ENCODE data around the gene AXL.
"Not testable (repeated sequence)": the region's sequence is repeated elsewhere in the genome, so short reads cannot be mapped to it uniquely, and the experiment has no call there.

Gene AXL

GRCh38 chr19:41206926-41207750, 11.9 kb upstream of the AXL start:
- DNase-seq = no peak

GRCh38 chr19:41214161-41214560, 4.9 kb upstream of the AXL start:
- DNase-seq = no peak

GRCh38 chr19:41217741-41218140, 1.3 kb upstream of the AXL start:
- no peak for DNase-seq

- DNase-seq = no peak
Measured at GRCh38 chr19:41218249-41218614, 791 bp upstream of the AXL start.

GRCh38 chr19:41219924-41220567, 1.0 kb downstream of the AXL start:
- DNase-seq = no peak

- DNase-seq = no peak
Measured at GRCh38 chr19:41220811-41221210, 1.8 kb downstream of the AXL start.

GRCh38 chr19:41221514-41222205, 2.6 kb downstream of the AXL start:
- DNase-seq = no peak

GRCh38 chr19:41222240-41222639, 3.2 kb downstream of the AXL start:
- no peak for DNase-seq

GRCh38 chr19:41223431-41224234, 4.6 kb downstream of the AXL start:
- no peak for DNase-seq

GRCh38 chr19:41224632-41225031, 5.6 kb downstream of the AXL start:
- DNase-seq = no peak

GRCh38 chr19:41225238-41226052, 6.4 kb downstream of the AXL start:
- DNase-seq = peak; percentile 4

- peak; percentile 30 for DNase-seq
Measured at GRCh38 chr19:41226053-41226873, 7.2 kb downstream of the AXL start.

GRCh38 chr19:41226874-41227390, 7.9 kb downstream of the AXL start:
- no peak for DNase-seq

GRCh38 chr19:41228486-41228885, 9.5 kb downstream of the AXL start:
- no peak for DNase-seq

- DNase-seq = not testable (repeated sequence)
Measured at GRCh38 chr19:41229338-41229737, 10.3 kb downstream of the AXL start.

GRCh38 chr19:41230067-41230857, 11.2 kb downstream of the AXL start:
- DNase-seq = no peak

GRCh38 chr19:41232686-41233085, 13.7 kb downstream of the AXL start:
- no peak for DNase-seq

GRCh38 chr19:41233748-41234240, 14.8 kb downstream of the AXL start:
- DNase-seq = peak; percentile 9

GRCh38 chr19:41234512-41235168, 15.6 kb downstream of the AXL start:
- no peak for DNase-seq
